ENCODE data around the gene GBX1. TPM values are rescaled to one million over a fixed set of nuclear protein-coding genes. Genes with fewer than 3 reads are reported as not detected.

GBX1 gene
- total RNA-seq, 2 donors from 2014 or later = not detected

GRCh38 chr7:151175047-151175792 lies 7.7 kb upstream of the GBX1 start:
- no peak overlapping the region for H3K4me3 ChIP-seq (ENCODE audit: low read length)
- Mint-ChIP-seq H3K9me3 (peaks cover 19% of the 10 kb centered on the region), H3K4me1 (peaks cover 2% of the 10 kb centered on the region), H3K27me3 (ENCODE audit: insufficient read depth) (peaks cover 85% of the 10 kb centered on the region), H3K27ac (no peak overlapping the region), H3K36me3 (ENCODE audit: low read depth) (peaks cover 2% of the 10 kb centered on the region), H3K4me3 (no peak overlapping the region)
- no peak overlapping the region for H3K9ac ChIP-seq (ENCODE audit: extremely low read depth, low read length, poor library complexity, severe bottlenecking)
- peaks cover 7% of the 10 kb centered on the region for H3K9me3 ChIP-seq (ENCODE audit: control insufficient read depth, low read length)
- no peaks in the 10 kb centered on the region for H3K36me3 ChIP-seq (ENCODE audit: control insufficient read depth, insufficient read depth, low read length)
- no peak overlapping the region for H3K27ac ChIP-seq (ENCODE audit: low read depth, low read length)
- TF ChIP-seq, protein P1, sequence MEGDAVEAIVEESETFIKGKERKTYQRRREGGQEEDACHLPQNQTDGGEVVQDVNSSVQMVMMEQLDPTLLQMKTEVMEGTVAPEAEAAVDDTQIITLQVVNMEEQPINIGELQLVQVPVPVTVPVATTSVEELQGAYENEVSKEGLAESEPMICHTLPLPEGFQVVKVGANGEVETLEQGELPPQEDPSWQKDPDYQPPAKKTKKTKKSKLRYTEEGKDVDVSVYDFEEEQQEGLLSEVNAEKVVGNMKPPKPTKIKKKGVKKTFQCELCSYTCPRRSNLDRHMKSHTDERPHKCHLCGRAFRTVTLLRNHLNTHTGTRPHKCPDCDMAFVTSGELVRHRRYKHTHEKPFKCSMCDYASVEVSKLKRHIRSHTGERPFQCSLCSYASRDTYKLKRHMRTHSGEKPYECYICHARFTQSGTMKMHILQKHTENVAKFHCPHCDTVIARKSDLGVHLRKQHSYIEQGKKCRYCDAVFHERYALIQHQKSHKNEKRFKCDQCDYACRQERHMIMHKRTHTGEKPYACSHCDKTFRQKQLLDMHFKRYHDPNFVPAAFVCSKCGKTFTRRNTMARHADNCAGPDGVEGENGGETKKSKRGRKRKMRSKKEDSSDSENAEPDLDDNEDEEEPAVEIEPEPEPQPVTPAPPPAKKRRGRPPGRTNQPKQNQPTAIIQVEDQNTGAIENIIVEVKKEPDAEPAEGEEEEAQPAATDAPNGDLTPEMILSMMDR (conservative IDR thresholded peaks at IDR 0.05) = no peak
- DNase-seq = no peak
- no peaks in the 10 kb centered on the region for H3K4me1 ChIP-seq (ENCODE audit: control insufficient read depth, insufficient read depth, low read length)
- peaks cover 34% of the 10 kb centered on the region for H3K27me3 ChIP-seq (ENCODE audit: control insufficient read depth, insufficient read depth, low read length, poor library complexity, severe bottlenecking)
- 88 to 95% methylated on average over 9 to 16 of the region's 16 CpGs for WGBS, 2 experiments (ENCODE audit: insufficient coverage in 1 of 2, insufficient read length in 1 of 2)

- H3K27me3 Mint-ChIP-seq (ENCODE audit: insufficient read depth) = peaks cover 91% of the 10 kb centered on the region
- H3K27me3 ChIP-seq (ENCODE audit: control insufficient read depth, insufficient read depth, low read length, poor library complexity, severe bottlenecking) = peaks cover 42% of the 10 kb centered on the region
- H3K9me3 Mint-ChIP-seq = peaks cover 19% of the 10 kb centered on the region
- H3K4me3 ChIP-seq (ENCODE audit: low read length) = no peak overlapping the region
- no peak overlapping the region for H3K4me3 Mint-ChIP-seq
- WGBS, 2 experiments (ENCODE audit: insufficient coverage in 1 of 2, insufficient read length in 1 of 2) = 94 to 95% methylated on average over 60 to 77 of the region's 77 CpGs
- H3K36me3 ChIP-seq (ENCODE audit: control insufficient read depth, insufficient read depth, low read length) = no peaks in the 10 kb centered on the region
- no peak overlapping the region for H3K27ac ChIP-seq (ENCODE audit: low read depth, low read length)
- TF ChIP-seq, protein P1 (conservative IDR thresholded peaks at IDR 0.05) = no peak
- no peak overlapping the region for H3K9ac ChIP-seq (ENCODE audit: extremely low read depth, low read length, poor library complexity, severe bottlenecking)
- H3K36me3 Mint-ChIP-seq (ENCODE audit: low read depth) = peaks cover 2% of the 10 kb centered on the region
- no peak for DNase-seq
- peaks cover 7% of the 10 kb centered on the region for H3K9me3 ChIP-seq (ENCODE audit: control insufficient read depth, low read length)
- H3K27ac Mint-ChIP-seq = no peak overlapping the region
- no peaks in the 10 kb centered on the region for H3K4me1 ChIP-seq (ENCODE audit: control insufficient read depth, insufficient read depth, low read length)
- H3K4me1 Mint-ChIP-seq = no peaks in the 10 kb centered on the region
Measured at GRCh38 chr7:151174246-151175046, 7.0 kb upstream of the GBX1 start.

DNA sequence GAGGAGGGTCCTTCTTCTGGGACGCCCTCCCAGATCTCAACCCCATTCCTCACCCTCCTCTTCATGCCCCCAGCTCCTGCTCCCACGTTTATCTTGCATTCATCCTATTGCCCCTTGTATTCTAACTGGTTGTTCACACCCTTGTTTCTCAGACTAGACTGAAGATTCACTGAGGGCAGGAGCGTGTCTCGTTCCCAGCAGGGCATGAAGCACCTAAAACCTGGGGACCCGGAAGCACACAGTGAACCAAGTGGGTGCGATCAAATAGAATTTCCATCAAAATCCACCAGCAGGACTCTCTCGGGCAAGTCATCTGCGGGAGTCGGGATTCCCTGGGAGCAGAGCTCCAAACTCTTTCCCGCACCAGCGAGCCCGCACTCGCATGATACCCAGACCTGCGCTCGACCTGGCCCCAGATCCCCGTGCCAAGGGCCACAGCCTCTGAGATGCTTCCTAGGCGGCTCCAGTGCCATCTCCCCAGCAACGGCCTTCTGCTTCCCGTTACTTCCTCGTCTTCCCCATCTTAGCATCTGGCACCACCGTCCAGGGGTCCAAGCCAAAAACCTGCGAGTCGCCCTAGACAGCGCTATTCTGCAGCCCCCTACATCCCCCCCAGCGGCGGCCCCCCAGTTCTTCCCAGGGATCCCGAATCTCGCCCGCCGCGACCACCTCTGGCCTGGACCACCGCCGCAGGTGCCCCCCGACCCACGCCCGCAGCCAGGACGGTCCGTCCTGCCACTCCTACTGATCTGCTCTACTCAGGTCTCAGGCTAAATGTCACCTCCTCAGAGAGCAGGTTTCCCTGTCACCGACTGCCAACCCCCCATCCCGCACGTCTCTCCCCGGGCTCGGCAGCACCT lies 6.1 kb upstream of the GBX1 start:
- Histone ChIP-seq H3K4me3 (ENCODE audit: low read length) (no peak overlapping the region), H3K9me3 (ENCODE audit: control insufficient read depth, low read length) (peaks cover 7% of the 10 kb centered on the region), H3K27me3 (ENCODE audit: control insufficient read depth, insufficient read depth, low read length, poor library complexity, severe bottlenecking) (peaks cover 50% of the 10 kb centered on the region), H3K27ac (ENCODE audit: low read depth, low read length) (no peak overlapping the region), H3K36me3 (ENCODE audit: control insufficient read depth, insufficient read depth, low read length) (no peaks in the 10 kb centered on the region), H3K4me1 (ENCODE audit: control insufficient read depth, insufficient read depth, low read length) (no peaks in the 10 kb centered on the region), H3K9ac (ENCODE audit: extremely low read depth, low read length, poor library complexity, severe bottlenecking) (no peak overlapping the region)
- peaks cover 5% of the 10 kb centered on the region for H3K4me1 Mint-ChIP-seq
- WGBS, 2 experiments (ENCODE audit: insufficient coverage in 1 of 2, insufficient read length in 1 of 2) = 92 to 96% methylated on average over 27 to 43 of the region's 43 CpGs
- TF ChIP-seq, protein P1 (conservative IDR thresholded peaks at IDR 0.05) = no peak
- no peak overlapping the region for H3K27ac Mint-ChIP-seq
- no peak for DNase-seq
- peaks cover 2% of the 10 kb centered on the region for H3K36me3 Mint-ChIP-seq (ENCODE audit: low read depth)
- H3K9me3 Mint-ChIP-seq = peaks cover 19% of the 10 kb centered on the region
- H3K27me3 Mint-ChIP-seq (ENCODE audit: insufficient read depth) = peaks cover 94% of the 10 kb centered on the region
- H3K4me3 Mint-ChIP-seq = no peak overlapping the region

Measured in endodermal cell (in vitro differentiated cells).